Panc1 (cell line): ENCODE data around the gene IREB2. TPM values are rescaled to one million over a fixed set of nuclear protein-coding genes. Genes with fewer than 3 reads are reported as not detected.

Experiments used
- ATAC-seq: fragments of 200-7000 bp; cut with Tn5 transposase; 2 replicates; pipeline ENCODE4 v1.9.1; 2020; ENCODE audit warnings: mild to moderate bottlenecking, moderate library complexity
- BruUV-seq: library from RNA; stranded (reverse); fragments of 400-500 nt; replicated peaks from 2 replicates; lab custom pipeline; 2021; lab: Mats Ljungman, UMichigan
- CTCF ChIA-PET: fragments of 300-600 bp; sonication (Branson Sonifier 250); formaldehyde crosslinking; loops from one replicate; lab custom pipeline; 2022; ENCODE audit warnings: antibody characterized with exemption; lab: Charles Lee
- POLR2A ChIA-PET: fragments of 300-600 bp; sonication (Branson Sonifier 250); formaldehyde crosslinking; loops from one replicate; lab custom pipeline; 2022; ENCODE audit warnings: antibody characterized with exemption; lab: Charles Lee
- DNase-seq: peaks from one replicate; pipeline ENCODE4 v3.0.0-alpha.2; 2010; ENCODE audit warnings: low read depth, low spot score
- H3K27ac ChIP-seq: 2 replicates; pipeline ENCODE4 v1.5.1; 2011; ENCODE audit warnings: mild to moderate bottlenecking, low read length, inconsistent platforms
- H3K27me3 ChIP-seq: fragments of 200-500 bp; sonication (Bioruptor generic); 2 replicates; pipeline ENCODE4 v1.6.0; 2014; ENCODE audit warnings: low read length, inconsistent platforms; ENCODE audit not compliant: control insufficient read depth, insufficient read depth
- H3K36me3 ChIP-seq: fragments of 200-500 bp; sonication (Bioruptor generic); 2 replicates; pipeline ENCODE4 v1.5.1; 2014; ENCODE audit warnings: inconsistent platforms, mild to moderate bottlenecking, low read length, moderate library complexity; ENCODE audit not compliant: control insufficient read depth, insufficient read depth
- H3K4me1 ChIP-seq: 2 replicates; pipeline ENCODE4 v1.5.1; 2011; ENCODE audit warnings: inconsistent platforms, mild to moderate bottlenecking, low read length, moderate library complexity; ENCODE audit not compliant: control insufficient read depth, insufficient read depth
- H3K4me3 ChIP-seq, 2 experiments: 2 replicates each; pipeline ENCODE4 v1.5.1; 2011 to 2012; ENCODE audit warnings: low read depth in 2 of 2, low read length in 2 of 2, mild to moderate bottlenecking in 2 of 2, inconsistent platforms in 1 of 2, moderate library complexity in 1 of 2
- H3K9me3 ChIP-seq: fragments of 200-500 bp; sonication (Bioruptor generic); 2 replicates; pipeline ENCODE4 v1.5.1; 2014; ENCODE audit warnings: low read depth, mild to moderate bottlenecking, inconsistent platforms, low read length, moderate library complexity; ENCODE audit not compliant: control insufficient read depth, insufficient read depth
- CTCF ChIP-seq: fragments of 450-650 bp; IDR thresholded peaks from 2 replicates; pipeline ENCODE4 v1.5.1; 2017; ENCODE audit warnings: mild to moderate bottlenecking
- POLR2AphosphoS5 ChIP-seq: IDR thresholded peaks from 2 replicates; pipeline ENCODE4 v1.6.1; 2012; ENCODE audit warnings: mild to moderate bottlenecking, low read depth, low read length, moderate library complexity
- REST ChIP-seq, 2 experiments: IDR thresholded peaks; 2 replicates each; pipeline ENCODE4 v1.6.1; 2011 to 2012; ENCODE audit warnings: low read depth in 2 of 2, control low read depth in 1 of 2, low read length in 1 of 2, mild to moderate bottlenecking in 1 of 2, moderate library complexity in 1 of 2; ENCODE audit not compliant: insufficient read depth in 1 of 2
- SIN3A ChIP-seq: IDR thresholded peaks from 2 replicates; pipeline ENCODE4 v1.6.1; 2012; ENCODE audit warnings: low read depth, mild to moderate bottlenecking, low read length, moderate library complexity, borderline replicate concordance; ENCODE audit not compliant: insufficient read depth
- TCF7L2 ChIP-seq: IDR thresholded peaks from 2 replicates; pipeline ENCODE4 v1.6.1; 2011; ENCODE audit warnings: mild to moderate bottlenecking, low read depth, low read length, inconsistent platforms
- in situ Hi-C: cut with HindIII; loops from 2 replicates; pipeline ENCODE4 v1.10.0; 2016; ENCODE audit warnings: low sequenced_read_pairs, low pct_unique_long_range_greater_than_20kb
- intact Hi-C: fragments of 100-400 bp; cut with micrococcal nuclease; formaldehyde crosslinking; loops from one replicate; pipeline ENCODE4 v1.10.0; 2022; ENCODE audit not compliant: unreplicated experiment
- total RNA-seq: library from RNA; stranded (reverse); gene quantifications from one replicate; pipeline ENCODE4 v1.2.1, GENCODE V29; 2021; ENCODE audit not compliant: unreplicated experiment

IREB2 gene
- total RNA-seq, 1 experiment from 2014 or later = 71.7 TPM

- Histone ChIP-seq H3K27ac (no peak overlapping the region), H3K4me3 (no peak overlapping the region), H3K27me3 (no peaks in the 10 kb centered on the region; the same call in 1 of the 2 replicates), H3K4me1 (no peaks in the 10 kb centered on the region), H3K36me3 (no peaks in the 10 kb centered on the region), H3K9me3 (no peaks in the 10 kb centered on the region)
- ATAC-seq = no peak
- POLR2A ChIA-PET = no interaction called here
- in situ Hi-C loops (no loop called here), intact Hi-C loops (no loop called here)
- no peak for DNase-seq
- CTCF ChIA-PET = no interaction called here
- TF ChIP-seq POLR2AphosphoS5 (no peak), REST (IDR thresholded peaks at IDR 0.05; ENCODE audit: insufficient read depth in 1 of 2, low read depth in 2 of 2, low read length in 1 of 2) (no peak), CTCF (no peak; the same call in 1 of the 2 replicates), SIN3A (no peak), TCF7L2 (no peak)
- BruUV-seq = no TSS peak
Measured at GRCh38 chr15:78396976-78397375, 41.0 kb upstream of the IREB2 start.

- in situ Hi-C loops = no loop called here
- POLR2A ChIA-PET = no interaction called here
- no peaks in the 10 kb centered on the region for H3K4me1 ChIP-seq
- BruUV-seq = no TSS peak
- H3K36me3 ChIP-seq = no peaks in the 10 kb centered on the region
- intact Hi-C loops = no loop called here
- DNase-seq (no peak), ATAC-seq (no peak)
- H3K4me3 ChIP-seq = no peak overlapping the region
- no peak for TF ChIP-seq POLR2AphosphoS5
- no peak for TF ChIP-seq TCF7L2
- no peak for TF ChIP-seq REST (IDR thresholded peaks at IDR 0.05; ENCODE audit: insufficient read depth in 1 of 2, low read depth in 2 of 2, low read length in 1 of 2)
- TF ChIP-seq SIN3A = no peak
- TF ChIP-seq CTCF = no peak
- H3K27me3 ChIP-seq = no peaks in the 10 kb centered on the region; the same call in 1 of the 2 replicates
- H3K9me3 ChIP-seq = no peaks in the 10 kb centered on the region
- no peak overlapping the region for H3K27ac ChIP-seq
- CTCF ChIA-PET = no interaction called here
Measured at GRCh38 chr15:78397382-78397781, 40.6 kb upstream of the IREB2 start.
